T1000 (cell line): ENCODE results near the gene TBL1Y.
A peak's percentile ranks its signal among the peaks of the same experiment; 100 is the strongest.
"Not testable (repeated sequence)": the region's sequence is repeated elsewhere in the genome, so short reads cannot be mapped to it uniquely, and the experiment has no call there.

Source experiments
- DNase-seq: peaks from one replicate; lab custom pipeline; 2025; ENCODE audit warnings: mixed read lengths; lab: John Stamatoyannopoulos, UW

Gene TBL1Y

GRCh38 chrY:6910372-6911252 is at the start of gene TBL1Y:
TBL1Y (plus strand) TSS chrY:6910697; CDS start chrY:7025085, 114,388 bp downstream.
- DNase-seq = peak; percentile 6

GRCh38 chrY:6894496-6894895 is 16.0 kb upstream of the TBL1Y start:
- DNase-seq = no peak

- DNase-seq = no peak
Measured at GRCh38 chrY:6895236-6895635, 15.3 kb upstream of the TBL1Y start.

- DNase-seq = not testable (repeated sequence)
Measured at GRCh38 chrY:6902116-6902515, 8.4 kb upstream of the TBL1Y start.

- DNase-seq = no peak
Measured at GRCh38 chrY:6907591-6907990, 2.9 kb upstream of the TBL1Y start.

GRCh38 chrY:6908021-6908420 is 2.5 kb upstream of the TBL1Y start:
- DNase-seq = not testable (repeated sequence)

- DNase-seq = no peak
Measured at GRCh38 chrY:6909118-6909521, 1.4 kb upstream of the TBL1Y start.

GRCh38 chrY:6909856-6910255 is 641 bp upstream of the TBL1Y start:
- no peak for DNase-seq

GRCh38 chrY:6911253-6911881 is 870 bp downstream of the TBL1Y start, which contains the start of gene AMELY:
AMELY (minus strand) TSS chrY:6911752; CDS start chrY:6872608, 39,144 bp downstream.
- no peak for DNase-seq

GRCh38 chrY:6913362-6913761 is 2.9 kb downstream of the TBL1Y start:
- DNase-seq = no peak

GRCh38 chrY:6921061-6921460 is 10.6 kb downstream of the TBL1Y start:
- no peak for DNase-seq

GRCh38 chrY:6928265-6928664 is 17.8 kb downstream of the TBL1Y start:
- no peak for DNase-seq

- DNase-seq = no peak
Measured at GRCh38 chrY:6929237-6929636, 18.7 kb downstream of the TBL1Y start.

GRCh38 chrY:6931779-6932396 is 21.4 kb downstream of the TBL1Y start:
- no peak for DNase-seq

GRCh38 chrY:6935497-6935896 is 25.0 kb downstream of the TBL1Y start:
- no peak for DNase-seq

- no peak for DNase-seq
Measured at GRCh38 chrY:6947695-6948094, 37.2 kb downstream of the TBL1Y start.

- no peak for DNase-seq
Measured at GRCh38 chrY:6948378-6948777, 37.9 kb downstream of the TBL1Y start.

GRCh38 chrY:6949947-6950346 is 39.5 kb downstream of the TBL1Y start:
- DNase-seq = no peak

- DNase-seq = peak; percentile 0
Measured at GRCh38 chrY:6964732-6965131, 54.2 kb downstream of the TBL1Y start.

- no peak for DNase-seq
Measured at GRCh38 chrY:6966521-6966920, 56.0 kb downstream of the TBL1Y start.

GRCh38 chrY:6967736-6968135 is 57.2 kb downstream of the TBL1Y start:
- DNase-seq = no peak

GRCh38 chrY:6968191-6968590 is 57.7 kb downstream of the TBL1Y start:
- no peak for DNase-seq
